Osteocyte (in vitro differentiated cells): Measurements from ENCODE around the gene NIPAL3. TPM values are rescaled to one million over a fixed set of nuclear protein-coding genes. Genes with fewer than 3 reads are reported as not detected.
A peak's percentile ranks its signal among the peaks of the same experiment; 100 is the strongest.

Source experiments
- DNase-seq: peaks from one replicate; pipeline ENCODE4 v3.0.0; 2021; ENCODE audit warnings: mixed read lengths; ENCODE audit not compliant: unreplicated experiment; ENCODE audit errors: extremely low spot score
- H3K27ac Mint-ChIP-seq: one replicate; pipeline ENCODE4 v1.8.0; 2021; ENCODE audit warnings: mild to moderate bottlenecking, mixed read lengths; ENCODE audit not compliant: unreplicated experiment
- H3K27me3 Mint-ChIP-seq: one replicate; pipeline ENCODE4 v1.8.0; 2021; ENCODE audit warnings: mixed read lengths; ENCODE audit not compliant: unreplicated experiment
- H3K36me3 Mint-ChIP-seq: one replicate; pipeline ENCODE4 v1.8.0; 2021; ENCODE audit warnings: mixed read lengths; ENCODE audit not compliant: unreplicated experiment
- H3K4me1 Mint-ChIP-seq: one replicate; pipeline ENCODE4 v1.8.0; 2021; ENCODE audit warnings: mixed read lengths; ENCODE audit not compliant: unreplicated experiment
- H3K4me3 Mint-ChIP-seq: one replicate; pipeline ENCODE4 v1.8.0; 2021; ENCODE audit warnings: mild to moderate bottlenecking, moderate library complexity, mixed read lengths; ENCODE audit not compliant: unreplicated experiment
- H3K9me3 Mint-ChIP-seq: one replicate; pipeline ENCODE4 v1.8.0; 2021; ENCODE audit warnings: mixed read lengths; ENCODE audit not compliant: unreplicated experiment
- CTCF ChIP-seq: fragments of 200-600 bp; sonication (generic); IDR thresholded peaks from 2 replicates; pipeline ENCODE4 v1.5.0; 2021; ENCODE audit warnings: antibody characterized with exemption, mild to moderate bottlenecking, moderate library complexity
- total RNA-seq: library from RNA; stranded (reverse); gene quantifications from 2 replicates; pipeline ENCODE4 v1.2.1, GENCODE V29; 2021

Gene NIPAL3
- total RNA-seq, 1 donor from 2014 or later, result 25.8 TPM

- H3K4me3 Mint-ChIP-seq, result no peak overlapping the region
- H3K36me3 Mint-ChIP-seq, result peaks cover 3% of the 10 kb centered on the region
- peak; percentile 89 for DNase-seq
- TF ChIP-seq CTCF, result peak; percentile 99
- no peaks in the 10 kb centered on the region for H3K9me3 Mint-ChIP-seq
- H3K27me3 Mint-ChIP-seq, result no peaks in the 10 kb centered on the region
- peaks cover 41% of the 10 kb centered on the region for H3K4me1 Mint-ChIP-seq
- H3K27ac Mint-ChIP-seq, result peak overlapping the region; percentile 68
These were observed 24.4 kb upstream of the NIPAL3 start for GRCh38 chr1:24390924-24391782.

- peak overlapping the region; percentile 68 for H3K27ac Mint-ChIP-seq
- peaks cover 34% of the 10 kb centered on the region for H3K4me1 Mint-ChIP-seq
- TF ChIP-seq CTCF, result peak; percentile 80
- no peaks in the 10 kb centered on the region for H3K27me3 Mint-ChIP-seq
- H3K36me3 Mint-ChIP-seq, result peaks cover 3% of the 10 kb centered on the region
- peak; percentile 87 for DNase-seq
- H3K9me3 Mint-ChIP-seq, result no peaks in the 10 kb centered on the region
- no peak overlapping the region for H3K4me3 Mint-ChIP-seq
These were observed 23.6 kb upstream of the NIPAL3 start for GRCh38 chr1:24391882-24392603.

- Mint-ChIP-seq H3K4me1 (peaks cover 34% of the 10 kb centered on the region), H3K9me3 (no peaks in the 10 kb centered on the region), H3K36me3 (peaks cover 3% of the 10 kb centered on the region), H3K4me3 (no peak overlapping the region), H3K27ac (no peak overlapping the region), H3K27me3 (no peaks in the 10 kb centered on the region)
- DNase-seq, result no peak
- TF ChIP-seq CTCF, result no peak
These were observed 23.0 kb upstream of the NIPAL3 start for GRCh38 chr1:24392604-24392946.

GRCh38 chr1:24392982-24393650 is 22.5 kb upstream of the NIPAL3 start:
- TF ChIP-seq CTCF, result no peak
- no peaks in the 10 kb centered on the region for H3K9me3 Mint-ChIP-seq
- H3K4me1 Mint-ChIP-seq, result peaks cover 34% of the 10 kb centered on the region
- peak overlapping the region; percentile 12 for H3K27ac Mint-ChIP-seq
- H3K4me3 Mint-ChIP-seq, result no peak overlapping the region
- H3K27me3 Mint-ChIP-seq, result no peaks in the 10 kb centered on the region
- DNase-seq, result no peak
- H3K36me3 Mint-ChIP-seq, result peaks cover 3% of the 10 kb centered on the region

- H3K36me3 Mint-ChIP-seq, result no peaks in the 10 kb centered on the region
- no peaks in the 10 kb centered on the region for H3K27me3 Mint-ChIP-seq
- no peak for TF ChIP-seq CTCF
- no peak overlapping the region for H3K4me3 Mint-ChIP-seq
- H3K27ac Mint-ChIP-seq, result no peak overlapping the region
- no peak for DNase-seq
- peaks cover 33% of the 10 kb centered on the region for H3K4me1 Mint-ChIP-seq
- H3K9me3 Mint-ChIP-seq, result no peaks in the 10 kb centered on the region
These were observed 21.7 kb upstream of the NIPAL3 start for GRCh38 chr1:24393892-24394291.
